K562 (cell line): ENCODE data around the gene CTCF.

Experiments
- CREB3 ChIP-seq: fragments of 450-650 bp; conservative IDR thresholded peaks from 2 replicates; pipeline ENCODE4 v1.6.1; 2016; ENCODE audit warnings: missing genetic modification characterization, low read depth, mild to moderate bottlenecking, missing compliant biosample characterization, moderate library complexity
- EGR1 ChIP-seq: fragments of 450-650 bp; conservative IDR thresholded peaks from 2 replicates; pipeline ENCODE4 v1.6.1; 2017; ENCODE audit warnings: mild to moderate bottlenecking
- ESRRB ChIP-seq: fragments of 250-450 bp; sonication (Bioruptor Pico); IDR thresholded peaks from 2 replicates; pipeline ENCODE4 v1.5.0; 2020; ENCODE audit warnings: mild to moderate bottlenecking, moderate library complexity, borderline replicate concordance
- HBP1 ChIP-seq: fragments of 450-650 bp; formaldehyde crosslinking; IDR thresholded peaks from 2 replicates; pipeline ENCODE4 v1.4.0; 2022; ENCODE audit warnings: missing genetic modification characterization
- HINFP ChIP-seq: fragments of 450-650 bp; conservative IDR thresholded peaks from 2 replicates; pipeline ENCODE4 v1.6.1; 2016; ENCODE audit warnings: missing genetic modification characterization, low read depth, mild to moderate bottlenecking, control low read depth, missing compliant biosample characterization
- HNRNPH1 ChIP-seq: fragments of 200-400 bp; formaldehyde crosslinking; optimal IDR thresholded peaks from 2 replicates; pipeline ENCODE3; 2017; ENCODE audit warnings: low read depth, mild to moderate bottlenecking, low read length, moderate library complexity
- NR3C1 ChIP-seq: sonication (generic); formaldehyde crosslinking; IDR thresholded peaks from 2 replicates; pipeline ENCODE4 v1.8.1; 2022; ENCODE audit warnings: missing genetic modification reagents
- RBFOX2 ChIP-seq: fragments of 200-400 bp; formaldehyde crosslinking; IDR thresholded peaks from 2 replicates; pipeline ENCODE4 v1.6.1; 2017; ENCODE audit warnings: low read depth, mild to moderate bottlenecking, low read length, moderate library complexity
- TEAD4 ChIP-seq, 2 experiments: sonication (generic) in 1 of 2; formaldehyde crosslinking in 1 of 2; IDR thresholded peaks; 2 replicates each; pipeline versions ENCODE4 v1.6.1 to v1.8.0; 2012 to 2022; ENCODE audit warnings: borderline replicate concordance in 1 of 2, inconsistent platforms in 1 of 2, low read length in 1 of 2, mild to moderate bottlenecking in 1 of 2, missing genetic modification reagents in 1 of 2
- ZKSCAN1 ChIP-seq: fragments of 150-350 bp; IDR thresholded peaks from 2 replicates; pipeline ENCODE4 v1.6.1; 2016; ENCODE audit warnings: low read depth, low read length
- ZNF785 ChIP-seq: fragments of 250-450 bp; sonication (Bioruptor Pico); IDR thresholded peaks from 2 replicates; pipeline ENCODE4 v1.4.0; 2020; ENCODE audit warnings: mild to moderate bottlenecking

- TF ChIP-seq TEAD4 (IDR thresholded peaks at IDR 0.05; ENCODE audit: low read length): no peak
- no peak for TF ChIP-seq TEAD4 (CRISPR knock-in tag; IDR thresholded peaks at IDR 0.05; ENCODE audit: borderline replicate concordance)
- no peak for TF ChIP-seq ZKSCAN1
- TF ChIP-seq RBFOX2: no peak
- no peak for TF ChIP-seq ZNF785 (CRISPR knock-in tag)
- TF ChIP-seq HINFP (tag): no peak
- no peak for TF ChIP-seq EGR1
- TF ChIP-seq CREB3 (tag): no peak
- no peak for TF ChIP-seq NR3C1 (CRISPR knock-in tag)
- no peak for TF ChIP-seq HBP1 (CRISPR knock-in tag)
- no peak for TF ChIP-seq HNRNPH1
- TF ChIP-seq ESRRB (CRISPR knock-in tag): no peak
These were observed 46.0 kb downstream of the CTCF start for GRCh38 chr16:67608364-67608763.
